Endometrial microvascular endothelial cells (primary cell): ENCODE data around the gene RIPPLY3. TPM values are rescaled to one million over a fixed set of nuclear protein-coding genes. Genes with fewer than 3 reads are reported as not detected.

Experiments
- in situ Hi-C: cut with HindIII; loops from 2 replicates; pipeline ENCODE4 v1.10.0; 2017; ENCODE audit warnings: low sequenced_read_pairs, low pct_unique_long_range_greater_than_20kb; ENCODE audit errors: inconsistent ontology term
- total RNA-seq: library from RNA; depleted of rRNA; stranded (reverse); fragments of >200 nt; gene quantifications from one replicate; pipeline ENCODE4 v1.2.3, GENCODE V29; 2015; ENCODE audit errors: inconsistent ontology term

The RIPPLY3 gene
- total RNA-seq: 0.37 TPM

GRCh38 chr21:37006486-37007291, at the start of gene RIPPLY3:
TSS of gene RIPPLY3 (plus strand) at chr21:37006702. CDS start at chr21:37006773, 71 bp downstream.
- in situ Hi-C loops: no loop called here

- in situ Hi-C loops: no loop called here
Measured at GRCh38 chr21:36959020-36959835, 47.3 kb upstream of the RIPPLY3 start.

- in situ Hi-C loops: no loop called here
Measured at GRCh38 chr21:36960676-36961284, 45.7 kb upstream of the RIPPLY3 start.

- in situ Hi-C loops: no loop called here
Measured at GRCh38 chr21:36962098-36962780, 44.3 kb upstream of the RIPPLY3 start.

GRCh38 chr21:36964398-36964797, 42.1 kb upstream of the RIPPLY3 start:
- in situ Hi-C loops: no loop called here

GRCh38 chr21:36964827-36965719, 41.4 kb upstream of the RIPPLY3 start:
- in situ Hi-C loops: no loop called here

GRCh38 chr21:36965720-36966065, 40.8 kb upstream of the RIPPLY3 start:
- in situ Hi-C loops: no loop called here

- in situ Hi-C loops: no loop called here
Measured at GRCh38 chr21:36966066-36966820, 40.3 kb upstream of the RIPPLY3 start, which contains the start of gene HLCS. TSS of gene HLCS (minus strand) at chr21:36966669. CDS start at chr21:36966638, 31 bp downstream.

- in situ Hi-C loops: no loop called here
Measured at GRCh38 chr21:36966821-36967768, 39.4 kb upstream of the RIPPLY3 start.

GRCh38 chr21:36968414-36968813, 38.1 kb upstream of the RIPPLY3 start:
- in situ Hi-C loops: no loop called here

GRCh38 chr21:36968976-36969375, 37.5 kb upstream of the RIPPLY3 start:
- in situ Hi-C loops: no loop called here

- in situ Hi-C loops: no loop called here
Measured at GRCh38 chr21:36973986-36974850, 32.3 kb upstream of the RIPPLY3 start.

- in situ Hi-C loops: no loop called here
Measured at GRCh38 chr21:36974851-36975192, 31.7 kb upstream of the RIPPLY3 start.

- in situ Hi-C loops: no loop called here
Measured at GRCh38 chr21:36976228-36976861, 30.2 kb upstream of the RIPPLY3 start.
